ENCODE data around the gene POLR1G. TPM values are rescaled to one million over a fixed set of nuclear protein-coding genes. Genes with fewer than 3 reads are reported as not detected.

The POLR1G gene
- total RNA-seq, 2 donors from 2014 or later, result 5.5 to 5.6 TPM

DNA sequence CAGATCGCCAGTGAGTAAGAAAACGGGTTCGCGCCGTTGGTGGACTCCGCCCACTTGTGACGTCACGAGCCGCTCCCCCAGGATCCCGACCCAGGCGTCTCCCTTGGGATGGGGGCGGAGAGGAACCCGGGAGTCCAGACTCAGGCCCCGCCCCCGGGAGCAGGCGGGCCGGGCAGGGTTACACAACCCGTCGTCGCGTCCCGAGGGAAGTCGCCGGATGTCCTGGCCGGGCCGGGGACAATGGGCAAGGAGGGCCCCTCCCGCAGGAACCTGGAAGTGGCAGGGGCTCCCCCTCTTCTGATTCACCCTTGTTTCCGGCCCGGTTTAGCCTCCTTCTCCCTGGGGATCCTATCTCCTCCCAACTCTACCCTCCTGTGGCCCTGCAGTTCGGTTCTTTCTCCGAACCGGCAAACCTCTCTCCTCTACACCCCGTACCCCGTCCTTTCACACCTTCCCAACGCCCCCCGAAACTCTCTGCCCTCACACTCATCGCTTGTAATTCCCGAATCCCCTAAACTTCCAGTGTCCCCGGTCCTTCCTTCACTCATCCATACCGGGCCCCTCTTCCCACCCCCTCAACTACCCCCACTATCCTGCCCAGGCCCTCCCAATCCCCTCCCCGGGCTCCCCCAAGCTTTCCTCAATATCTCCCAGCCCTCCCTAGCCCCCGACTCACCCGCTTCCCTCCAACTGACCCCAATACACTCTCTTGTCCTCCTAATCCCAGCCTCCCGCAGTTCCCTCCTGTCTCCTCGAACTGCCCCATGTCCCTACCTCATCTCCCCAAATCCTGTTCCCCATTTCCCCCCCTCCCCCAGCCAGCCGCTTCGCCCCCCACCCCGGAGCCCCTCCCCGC is 37.2 kb downstream of the POLR1G start:
- no peak for TF ChIP-seq CTCF (IDR thresholded peaks at IDR 0.05)
- Histone ChIP-seq H3K4me3 (peak overlapping the region; percentile 42 to 55), H3K36me3 (no peaks in the 10 kb centered on the region), H3K27me3 (no peaks in the 10 kb centered on the region), H3K9me3 (no peaks in the 10 kb centered on the region), H3K27ac (peak overlapping the region; percentile 95 to 97), H3K4me1 (peaks cover 0 to 38% of the 10 kb centered on the region in 2 donors)
- peak; percentile 99 for DNase-seq (ENCODE audit: low spot score)

GRCh38 chr19:45444318-45445041 is 38.0 kb downstream of the POLR1G start:
- Histone ChIP-seq H3K4me1 (peaks cover 0 to 45% of the 10 kb centered on the region in 2 donors), H3K4me3 (peak overlapping the region; percentile 42 to 55), H3K27ac (peak overlapping the region; percentile 95 to 97), H3K9me3 (no peaks in the 10 kb centered on the region), H3K27me3 (no peaks in the 10 kb centered on the region), H3K36me3 (no peaks in the 10 kb centered on the region)
- DNase-seq (ENCODE audit: low spot score), result peak; percentile 95
- peak in 1 of 2 donors; percentile 12 for TF ChIP-seq CTCF (IDR thresholded peaks at IDR 0.05)

DNA sequence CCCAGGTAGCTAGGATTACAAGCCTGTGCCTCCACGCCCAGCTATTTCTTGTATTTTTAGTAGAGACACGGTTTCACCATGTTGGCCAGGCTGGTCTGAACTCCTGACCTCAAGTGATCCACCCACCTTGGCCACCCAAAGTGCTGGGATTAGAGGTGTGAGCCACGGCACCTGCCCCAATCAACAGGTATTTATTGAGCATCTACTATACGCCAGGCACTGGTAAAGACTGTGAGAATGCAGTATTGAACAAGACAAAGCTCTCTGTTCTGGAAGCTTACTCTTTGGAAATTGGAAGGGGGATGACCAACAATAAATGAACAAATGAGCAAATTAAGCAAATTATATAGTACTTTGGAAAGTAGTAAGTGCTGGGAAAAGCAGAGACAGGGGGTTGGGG is 38.7 kb downstream of the POLR1G start:
- H3K9me3 ChIP-seq, result no peaks in the 10 kb centered on the region
- no peak for TF ChIP-seq CTCF (IDR thresholded peaks at IDR 0.05)
- DNase-seq (ENCODE audit: low spot score), result no peak
- peaks cover 3 to 48% of the 10 kb centered on the region in 2 donors for H3K4me1 ChIP-seq
- no peak overlapping the region for H3K4me3 ChIP-seq
- H3K27ac ChIP-seq, result peak overlapping the region in 1 of 2 donors; percentile 97
- no peaks in the 10 kb centered on the region for H3K27me3 ChIP-seq
- H3K36me3 ChIP-seq, result no peaks in the 10 kb centered on the region

DNA sequence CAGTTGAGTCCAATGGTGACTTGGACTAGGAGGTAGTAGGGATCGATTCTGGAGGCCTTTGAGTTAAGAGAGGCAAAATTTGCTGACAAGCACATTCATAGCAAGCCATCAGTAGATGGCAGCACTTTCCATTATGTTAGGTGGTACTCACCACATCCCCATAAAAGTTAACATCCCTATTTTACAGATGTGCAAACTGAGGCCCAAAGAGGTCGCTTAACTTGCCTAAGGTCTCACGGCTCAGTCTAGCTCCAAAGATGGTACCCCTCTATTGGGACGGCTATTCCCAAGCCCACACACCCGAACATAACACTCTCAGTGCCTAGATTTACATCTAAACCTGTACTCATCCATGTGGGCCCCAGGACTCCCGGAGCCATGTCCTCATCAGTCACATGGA is 39.9 kb downstream of the POLR1G start:
- Histone ChIP-seq H3K27me3 (no peaks in the 10 kb centered on the region), H3K4me3 (no peak overlapping the region), H3K36me3 (no peaks in the 10 kb centered on the region), H3K27ac (no peak overlapping the region), H3K4me1 (peaks cover 4 to 44% of the 10 kb centered on the region in 2 donors), H3K9me3 (no peaks in the 10 kb centered on the region)
- TF ChIP-seq CTCF (IDR thresholded peaks at IDR 0.05), result peak in 1 of 2 donors; percentile 20
- no peak for DNase-seq (ENCODE audit: low spot score)

- no peak for TF ChIP-seq CTCF (IDR thresholded peaks at IDR 0.05)
- no peak overlapping the region for H3K4me3 ChIP-seq
- H3K9me3 ChIP-seq, result no peaks in the 10 kb centered on the region
- H3K27ac ChIP-seq, result no peak overlapping the region
- peaks cover 4 to 47% of the 10 kb centered on the region in 2 donors for H3K4me1 ChIP-seq
- no peaks in the 10 kb centered on the region for H3K27me3 ChIP-seq
- no peaks in the 10 kb centered on the region for H3K36me3 ChIP-seq
- DNase-seq (ENCODE audit: low spot score), result no peak
These were observed 40.5 kb downstream of the POLR1G start for GRCh38 chr19:45446944-45447343.

Measured in right atrium auricular region (tissue), 2 donors.